Effector memory CD4-positive, alpha-beta T cell (primary cell): Measurements from ENCODE around the gene GTF2A1L.

Experiments used
- DNase-seq, 3 donors: peaks; one replicate each; pipeline ENCODE4 v3.0.0-alpha.2; 2020
- H3K27ac ChIP-seq: 2 replicates; pipeline ENCODE4 v1.7.0; 2013; ENCODE audit warnings: mild to moderate bottlenecking, low read length, moderate library complexity; ENCODE audit not compliant: insufficient read depth, poor library complexity, severe bottlenecking
- H3K27me3 ChIP-seq: replicated peaks from 2 replicates; pipeline ENCODE4 v1.7.0; 2013; ENCODE audit warnings: mild to moderate bottlenecking, low read length; ENCODE audit not compliant: insufficient read depth, control insufficient read depth, poor library complexity, severe bottlenecking
- H3K36me3 ChIP-seq: 2 replicates; pipeline ENCODE4 v1.7.0; 2013; ENCODE audit warnings: mild to moderate bottlenecking, low read length, moderate library complexity; ENCODE audit not compliant: control insufficient read depth, insufficient read depth
- H3K4me1 ChIP-seq: 2 replicates; pipeline ENCODE4 v1.7.0; 2013; ENCODE audit warnings: low read length, mild to moderate bottlenecking; ENCODE audit not compliant: control insufficient read depth, insufficient read depth, poor library complexity, severe bottlenecking
- H3K4me3 ChIP-seq: 2 replicates; pipeline ENCODE4 v1.7.0; 2013; ENCODE audit warnings: low read length, low read depth, mild to moderate bottlenecking; ENCODE audit not compliant: insufficient read depth, poor library complexity, severe bottlenecking
- H3K9me3 ChIP-seq: 2 replicates; pipeline ENCODE4 v1.7.0; 2013; ENCODE audit warnings: mild to moderate bottlenecking, low read length, moderate library complexity; ENCODE audit not compliant: control insufficient read depth

GTF2A1L gene

GRCh38 chr2:48725696-48726494 lies 108.2 kb downstream of the GTF2A1L start:
- Histone ChIP-seq H3K4me3 (no peak overlapping the region), H3K9me3 (no peaks in the 10 kb centered on the region), H3K27ac (no peak overlapping the region), H3K4me1 (no peaks in the 10 kb centered on the region), H3K27me3 (no peaks in the 10 kb centered on the region), H3K36me3 (no peaks in the 10 kb centered on the region)
- DNase-seq, result no peak

- Histone ChIP-seq H3K4me3 (no peak overlapping the region), H3K36me3 (no peaks in the 10 kb centered on the region), H3K4me1 (no peaks in the 10 kb centered on the region), H3K9me3 (no peaks in the 10 kb centered on the region), H3K27me3 (no peaks in the 10 kb centered on the region), H3K27ac (no peak overlapping the region)
- no peak for DNase-seq
These were observed 109.9 kb downstream of the GTF2A1L start for GRCh38 chr2:48727560-48727959.

GRCh38 chr2:48728295-48728694 lies 110.6 kb downstream of the GTF2A1L start:
- no peak for DNase-seq
- no peaks in the 10 kb centered on the region for H3K4me1 ChIP-seq
- H3K27ac ChIP-seq, result no peak overlapping the region

GRCh38 chr2:48728840-48729239 lies 111.2 kb downstream of the GTF2A1L start:
- DNase-seq, result no peak
- H3K9me3 ChIP-seq, result no peaks in the 10 kb centered on the region
- no peak overlapping the region for H3K4me3 ChIP-seq
- H3K36me3 ChIP-seq, result no peaks in the 10 kb centered on the region
- H3K4me1 ChIP-seq, result no peaks in the 10 kb centered on the region
- H3K27ac ChIP-seq, result no peak overlapping the region
- H3K27me3 ChIP-seq, result no peaks in the 10 kb centered on the region

More at GRCh38 chr2:48728295-48728694, 110.6 kb downstream of the GTF2A1L start:
- Histone ChIP-seq H3K27me3 (no peaks in the 10 kb centered on the region), H3K36me3 (no peaks in the 10 kb centered on the region), H3K4me3 (no peak overlapping the region), H3K9me3 (no peaks in the 10 kb centered on the region)
